ENCODE measurements around the gene FRYL.

- TF ChIP-seq SIN3A (IDR thresholded peaks at IDR 0.05; ENCODE audit: borderline replicate concordance, insufficient read depth, low read length): no peak
- TF ChIP-seq POLR2AphosphoS5 (IDR thresholded peaks at IDR 0.05; ENCODE audit: low read depth, low read length): no peak
- no peak for TF ChIP-seq TAF1 (IDR thresholded peaks at IDR 0.05; ENCODE audit: borderline replicate concordance, insufficient read depth, low read length)
- TF ChIP-seq REST (IDR thresholded peaks at IDR 0.05; ENCODE audit: insufficient read depth in 1 of 2, low read depth in 2 of 2, low read length in 2 of 2): no peak
- TF ChIP-seq FOXP2 (optimal IDR thresholded peaks at IDR 0.05; ENCODE audit: borderline replicate concordance, extremely low read depth, extremely low read length, insufficient read depth): no peak
Measured at GRCh38 chr4:48801016-48801715, 21.1 kb upstream of the FRYL start.
